Activated CD4-positive, alpha-beta T cell treated with anti-CD3 and anti-CD28 coated beads for 48 hours (primary cell): ENCODE results near the gene TMEM219.
"Not testable (repeated sequence)": the region's sequence is repeated elsewhere in the genome, so short reads cannot be mapped to it uniquely, and the experiment has no call there.

ENCODE experiments used
- DNase-seq: peaks from one replicate; pipeline ENCODE4 v3.0.0-alpha.2; 2020

TMEM219 gene

GRCh38 chr16:29951625-29952365, 10.1 kb upstream of the TMEM219 start:
- DNase-seq: no peak

GRCh38 chr16:29958756-29959155, 3.1 kb upstream of the TMEM219 start:
- no peak for DNase-seq

DNA sequence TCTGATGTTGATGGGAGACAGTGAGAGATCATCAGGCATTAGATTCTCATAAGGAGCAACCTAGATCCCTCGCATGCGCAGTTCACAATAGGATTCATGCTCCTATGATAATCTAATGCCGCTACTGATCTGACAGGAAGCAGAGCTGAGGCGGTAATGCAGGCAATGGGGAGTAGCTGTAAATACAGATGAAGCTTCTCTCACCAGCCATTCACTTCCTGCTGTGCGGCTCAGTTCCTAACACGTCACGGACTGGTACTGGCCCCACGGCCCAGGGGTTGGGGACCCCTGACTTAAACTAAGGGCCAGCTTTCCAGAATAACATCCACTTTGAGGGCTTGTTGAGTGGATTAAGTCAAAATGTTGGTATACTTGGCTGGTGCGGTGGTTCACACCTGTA, 2.6 kb upstream of the TMEM219 start:
- no peak for DNase-seq

- DNase-seq: not testable (repeated sequence)
Measured at GRCh38 chr16:29959821-29960220, 2.1 kb upstream of the TMEM219 start.

- no peak for DNase-seq
Measured at GRCh38 chr16:29961127-29961478, 776 bp upstream of the TMEM219 start.

DNA sequence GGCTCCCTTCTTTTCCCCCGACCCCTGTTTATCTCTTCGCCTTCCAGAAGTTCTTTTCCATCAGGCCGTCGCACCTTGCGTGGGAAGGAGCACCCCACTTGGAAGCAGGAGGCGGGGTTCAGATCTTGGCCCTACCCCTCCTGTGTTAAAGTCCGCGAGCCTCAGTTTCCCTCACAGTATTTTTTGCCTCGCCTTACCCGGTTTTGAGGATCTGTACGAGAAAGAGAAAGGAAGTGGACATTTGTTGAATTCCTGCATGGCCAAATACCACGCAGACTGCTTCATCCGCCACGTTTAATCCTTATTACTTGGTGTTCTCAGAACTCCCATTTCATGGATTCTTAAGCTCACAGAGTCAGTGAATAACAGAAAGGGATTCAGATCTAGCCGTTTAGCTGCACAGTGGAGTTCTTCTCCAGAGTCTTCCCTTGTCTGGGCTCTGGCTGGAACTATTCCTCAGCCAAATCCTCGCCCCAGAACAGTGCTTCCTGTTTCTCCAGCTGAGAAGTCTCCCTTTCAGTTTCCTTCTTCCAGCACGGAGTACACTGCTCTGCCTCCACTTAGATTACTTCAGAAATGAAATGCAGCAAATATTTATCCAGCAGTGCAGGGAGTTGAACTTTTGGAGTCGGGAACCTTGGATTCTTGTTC, 590 bp downstream of the TMEM219 start:
- DNase-seq: no peak

- DNase-seq: no peak
Measured at GRCh38 chr16:29963021-29963743, 1.3 kb downstream of the TMEM219 start.

- no peak for DNase-seq
Measured at GRCh38 chr16:29968205-29968604, 6.3 kb downstream of the TMEM219 start.

- DNase-seq: no peak
Measured at GRCh38 chr16:29971304-29971703, 9.4 kb downstream of the TMEM219 start.

DNA sequence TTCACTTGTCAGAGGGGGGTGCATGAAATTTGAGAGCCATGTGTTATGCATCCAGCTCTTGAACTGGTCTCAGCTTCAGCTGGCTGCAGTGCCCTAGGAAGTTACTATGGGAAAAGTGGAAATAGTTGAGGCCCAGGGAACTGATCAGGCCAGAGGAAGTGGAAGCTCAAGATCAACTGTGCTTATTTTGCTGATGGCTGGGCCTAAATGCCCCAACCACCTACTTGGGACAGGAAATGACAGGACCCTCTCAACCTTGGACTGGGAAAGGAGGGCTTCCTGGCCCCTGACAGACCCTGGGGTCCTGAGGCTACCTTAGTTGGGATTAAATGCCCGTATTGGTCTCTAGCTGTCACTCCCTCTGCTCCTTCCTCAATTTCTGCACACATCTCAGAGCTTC, 10.6 kb downstream of the TMEM219 start:
- no peak for DNase-seq

GRCh38 chr16:29972992-29973383, 11.1 kb downstream of the TMEM219 start:
- no peak for DNase-seq

GRCh38 chr16:29973384-29974246, 11.7 kb downstream of the TMEM219 start, which contains the start of gene TAOK2:
Gene TAOK2 (plus strand): TSS chr16:29973868. CDS start chr16:29977773, 3,905 bp downstream.
- DNase-seq: peak; percentile 98

DNA sequence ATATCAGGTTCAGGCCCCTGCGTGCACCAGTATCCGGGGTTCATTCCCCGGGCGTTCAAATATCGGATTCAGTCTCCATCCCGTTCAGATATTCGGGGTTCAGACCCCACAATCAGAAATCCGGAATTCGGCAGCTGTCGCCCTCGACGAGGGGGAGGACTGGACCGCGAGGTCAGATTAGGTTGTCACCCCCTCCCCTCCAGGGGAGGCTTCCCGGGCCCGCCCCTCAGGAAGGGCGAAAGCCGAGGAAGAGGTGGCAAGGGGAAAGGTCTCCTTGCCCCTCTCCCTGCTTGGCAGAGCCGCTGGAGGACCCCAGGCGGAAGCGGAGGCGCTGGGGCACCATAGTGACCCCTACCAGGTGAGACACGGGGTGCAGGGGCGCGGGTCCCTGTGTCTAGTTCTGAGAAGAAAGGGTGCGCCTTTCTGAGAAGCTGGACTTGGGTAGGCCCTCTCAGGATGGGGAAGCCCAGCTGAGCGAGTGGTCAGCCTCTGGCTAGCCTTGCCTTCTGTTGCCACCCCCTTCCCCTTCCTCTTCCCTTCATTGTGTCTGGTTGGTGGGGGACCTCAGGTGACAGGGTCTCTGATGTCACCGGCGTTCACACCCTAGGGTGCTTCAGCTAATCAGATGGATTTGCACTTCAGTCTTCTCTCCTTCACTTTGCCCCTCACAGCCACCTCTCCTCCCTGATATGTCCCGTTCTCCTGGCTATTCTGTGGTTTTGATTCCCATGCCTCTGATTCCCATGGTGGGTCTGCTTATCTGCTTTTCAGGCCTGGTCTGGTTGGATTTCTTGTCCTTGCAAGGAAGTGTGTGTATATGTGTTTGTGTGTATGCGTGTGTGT, 12.6 kb downstream of the TMEM219 start:
- DNase-seq: peak; percentile 27

- no peak for DNase-seq
Measured at GRCh38 chr16:29975134-29975538, 13.3 kb downstream of the TMEM219 start.

DNA sequence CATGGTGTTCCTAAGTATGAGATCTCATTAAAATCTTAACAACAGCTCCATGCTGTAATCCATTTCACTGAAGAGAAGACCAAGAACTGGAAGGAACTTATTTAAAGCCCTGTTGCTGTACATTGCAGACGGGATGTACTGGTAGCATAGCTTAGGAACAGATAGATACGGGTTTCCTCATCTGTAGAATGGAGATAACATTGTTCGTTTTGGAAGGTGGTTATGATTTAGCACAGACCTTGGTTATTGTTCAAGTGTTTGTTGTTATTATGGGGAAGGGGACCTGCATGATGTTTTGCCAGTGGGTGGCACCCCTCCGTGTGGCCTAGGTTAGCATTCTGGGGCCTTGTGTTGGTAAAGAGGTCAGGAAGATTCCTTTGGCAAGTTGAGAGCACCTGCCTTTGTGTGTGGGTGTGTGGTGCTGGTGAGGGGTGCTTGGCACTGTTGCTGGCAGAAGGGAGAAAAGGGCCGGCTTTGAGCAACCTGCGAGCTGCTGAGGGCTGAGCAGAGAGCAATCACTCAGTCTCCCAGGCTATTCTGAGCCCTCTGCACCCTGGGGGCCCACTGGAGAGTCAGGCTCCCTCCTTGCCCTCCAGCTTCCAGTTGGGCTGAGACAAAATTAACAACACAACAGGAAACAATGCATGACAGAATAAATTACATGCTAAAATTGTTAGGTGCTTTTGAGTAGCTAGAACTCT, 14.1 kb downstream of the TMEM219 start:
- DNase-seq: no peak

GRCh38 chr16:29977063-29977825, 15.4 kb downstream of the TMEM219 start:
- no peak for DNase-seq

GRCh38 chr16:29978081-29978480, 16.2 kb downstream of the TMEM219 start:
- no peak for DNase-seq

GRCh38 chr16:29978564-29979270, 16.8 kb downstream of the TMEM219 start:
- DNase-seq: no peak

- no peak for DNase-seq
Measured at GRCh38 chr16:29982560-29983419, 20.9 kb downstream of the TMEM219 start.
